Skeletal muscle satellite cell (primary cell): ENCODE measurements around the gene SLC26A8.
"Not testable (repeated sequence)": the region's sequence is repeated elsewhere in the genome, so short reads cannot be mapped to it uniquely, and the experiment has no call there.

Source experiments
- H3K27me3 ChIP-seq: 2 replicates; pipeline ENCODE4 v1.7.0; 2013; ENCODE audit warnings: low read length; ENCODE audit not compliant: control insufficient read depth, insufficient read depth
- H3K36me3 ChIP-seq: 2 replicates; pipeline ENCODE4 v1.7.0; 2013; ENCODE audit warnings: mild to moderate bottlenecking, control low read depth, low read length; ENCODE audit not compliant: insufficient read depth
- H3K4me1 ChIP-seq: 2 replicates; pipeline ENCODE4 v1.7.0; 2013; ENCODE audit warnings: low read length; ENCODE audit not compliant: control insufficient read depth, insufficient read depth
- H3K4me2 ChIP-seq: 2 replicates; pipeline ENCODE4 v1.7.0; 2013; ENCODE audit warnings: mild to moderate bottlenecking, low read length
- H3K4me3 ChIP-seq: 2 replicates; pipeline ENCODE4 v1.7.0; 2013; ENCODE audit warnings: low read length
- H3K9ac ChIP-seq: 2 replicates; pipeline ENCODE4 v1.7.0; 2013; ENCODE audit warnings: mild to moderate bottlenecking, low read depth, low read length, moderate library complexity
- H3K9me3 ChIP-seq: replicated peaks from 2 replicates; pipeline ENCODE4 v1.7.0; 2013; ENCODE audit warnings: mild to moderate bottlenecking, control low read depth, low read length

SLC26A8 gene

DNA sequence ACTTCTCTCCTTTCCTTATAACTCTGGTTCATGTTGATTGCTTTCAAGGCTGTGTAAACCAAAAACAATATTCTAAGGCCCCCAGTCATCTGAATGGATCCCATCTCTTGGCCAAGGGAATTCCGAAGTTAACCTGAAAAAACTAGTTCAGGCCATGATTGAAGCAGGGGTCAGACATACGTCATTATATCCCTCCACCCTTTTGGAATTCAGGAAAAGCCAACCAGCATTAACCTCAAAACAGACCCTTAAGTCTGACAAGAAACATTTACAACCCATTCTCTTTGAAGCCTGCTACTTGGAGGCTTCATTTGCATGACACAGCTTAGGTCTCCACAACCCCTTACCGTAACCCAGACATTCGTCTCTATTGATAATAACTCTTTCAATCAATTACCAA is 39.7 kb downstream of the SLC26A8 start:
- no peak overlapping the region for H3K9ac ChIP-seq
- no peak overlapping the region for H3K4me2 ChIP-seq
- H3K4me1 ChIP-seq: no peaks in the 10 kb centered on the region
- H3K9me3 ChIP-seq: no peaks in the 10 kb centered on the region
- no peak overlapping the region for H3K4me3 ChIP-seq
- no peaks in the 10 kb centered on the region for H3K36me3 ChIP-seq
- peaks cover 21% of the 10 kb centered on the region for H3K27me3 ChIP-seq

- no peaks in the 10 kb centered on the region for H3K9me3 ChIP-seq
- H3K4me3 ChIP-seq: no peak overlapping the region
- H3K36me3 ChIP-seq: no peaks in the 10 kb centered on the region
- H3K9ac ChIP-seq: no peak overlapping the region
- no peak overlapping the region for H3K4me2 ChIP-seq
- no peaks in the 10 kb centered on the region for H3K4me1 ChIP-seq
- H3K27me3 ChIP-seq: peaks cover 27% of the 10 kb centered on the region
These were observed 43.3 kb downstream of the SLC26A8 start for GRCh38 chr6:35980991-35981645.

GRCh38 chr6:35980126-35980525 is 44.3 kb downstream of the SLC26A8 start:
- not testable (repeated sequence) for H3K4me3 ChIP-seq, H3K9me3 ChIP-seq, H3K4me2 ChIP-seq, H3K4me1 ChIP-seq, H3K9ac ChIP-seq, H3K36me3 ChIP-seq
- peaks cover 27% of the 10 kb centered on the region for H3K27me3 ChIP-seq

GRCh38 chr6:35977308-35977707 is 47.1 kb downstream of the SLC26A8 start:
- no peak overlapping the region for H3K4me2 ChIP-seq
- no peaks in the 10 kb centered on the region for H3K36me3 ChIP-seq
- H3K4me3 ChIP-seq: no peak overlapping the region
- H3K4me1 ChIP-seq: no peaks in the 10 kb centered on the region
- H3K9me3 ChIP-seq: no peaks in the 10 kb centered on the region
- H3K9ac ChIP-seq: no peak overlapping the region
- H3K27me3 ChIP-seq: peaks cover 15% of the 10 kb centered on the region

- Histone ChIP-seq H3K4me2 (no peak overlapping the region), H3K4me3 (no peak overlapping the region), H3K4me1 (peaks cover 3% of the 10 kb centered on the region), H3K27me3 (peaks cover 4% of the 10 kb centered on the region), H3K9me3 (no peaks in the 10 kb centered on the region), H3K36me3 (no peaks in the 10 kb centered on the region), H3K9ac (no peak overlapping the region)
These were observed 50.7 kb downstream of the SLC26A8 start for GRCh38 chr6:35973670-35974222.

- peaks cover 4% of the 10 kb centered on the region for H3K27me3 ChIP-seq
- no peak overlapping the region for H3K9ac ChIP-seq
- H3K4me2 ChIP-seq: no peak overlapping the region
- H3K4me1 ChIP-seq: peaks cover 3% of the 10 kb centered on the region
- H3K36me3 ChIP-seq: no peaks in the 10 kb centered on the region
- no peak overlapping the region for H3K4me3 ChIP-seq
- H3K9me3 ChIP-seq: no peaks in the 10 kb centered on the region
These were observed 51.7 kb downstream of the SLC26A8 start for GRCh38 chr6:35972471-35973367.

GRCh38 chr6:35970181-35970580 is 54.3 kb downstream of the SLC26A8 start:
- Histone ChIP-seq H3K9me3 (no peaks in the 10 kb centered on the region), H3K27me3 (peaks cover 4% of the 10 kb centered on the region), H3K4me1 (peaks cover 3% of the 10 kb centered on the region), H3K4me2 (no peak overlapping the region), H3K9ac (no peak overlapping the region), H3K36me3 (no peaks in the 10 kb centered on the region), H3K4me3 (no peak overlapping the region)

- Histone ChIP-seq H3K4me1 (peaks cover 3% of the 10 kb centered on the region), H3K4me3 (no peak overlapping the region), H3K27me3 (peaks cover 4% of the 10 kb centered on the region), H3K4me2 (no peak overlapping the region), H3K36me3 (no peaks in the 10 kb centered on the region), H3K9me3 (no peaks in the 10 kb centered on the region), H3K9ac (no peak overlapping the region)
These were observed 54.8 kb downstream of the SLC26A8 start for GRCh38 chr6:35969646-35970045.

GRCh38 chr6:35968821-35969220 is 55.6 kb downstream of the SLC26A8 start:
- H3K4me3 ChIP-seq: no peak overlapping the region
- H3K36me3 ChIP-seq: no peaks in the 10 kb centered on the region
- no peaks in the 10 kb centered on the region for H3K9me3 ChIP-seq
- H3K27me3 ChIP-seq: peaks cover 4% of the 10 kb centered on the region
- no peak overlapping the region for H3K9ac ChIP-seq
- H3K4me1 ChIP-seq: peaks cover 3% of the 10 kb centered on the region
- no peak overlapping the region for H3K4me2 ChIP-seq

DNA sequence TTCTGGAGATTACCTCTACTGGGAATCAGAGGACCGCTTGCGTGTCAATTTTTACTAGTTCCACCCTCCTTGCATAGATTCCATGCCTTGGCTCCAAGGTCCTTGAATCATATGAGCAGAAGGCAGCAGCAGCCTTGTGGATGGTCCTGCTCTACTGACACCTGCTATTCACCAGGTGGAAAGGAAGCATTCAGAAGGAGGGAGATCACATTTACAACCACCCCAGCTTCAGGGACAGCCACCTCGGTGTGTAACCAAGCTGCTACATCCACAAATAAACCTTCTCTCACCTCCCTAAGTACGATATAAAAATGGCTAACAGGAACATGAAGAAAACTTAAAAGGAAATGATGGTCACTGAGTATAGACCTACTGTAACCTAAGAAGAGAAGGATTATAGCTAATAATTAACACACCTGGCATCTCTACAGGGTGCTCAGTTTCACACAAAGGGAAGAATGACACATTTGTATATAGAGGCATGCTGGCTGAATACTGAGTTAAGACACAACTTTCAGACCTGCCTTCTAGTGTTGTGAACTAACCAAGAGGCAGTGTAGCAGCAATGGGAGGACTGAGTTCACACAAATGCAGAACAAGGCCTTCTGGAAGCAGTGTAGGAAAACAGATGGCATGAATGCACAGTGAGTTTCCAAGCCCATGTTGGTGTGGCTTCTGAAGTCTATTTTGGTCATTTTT is 57.2 kb downstream of the SLC26A8 start:
- H3K27me3 ChIP-seq: peaks cover 12% of the 10 kb centered on the region
- H3K9me3 ChIP-seq: no peaks in the 10 kb centered on the region
- peaks cover 3% of the 10 kb centered on the region for H3K4me1 ChIP-seq
- no peak overlapping the region for H3K4me3 ChIP-seq
- H3K9ac ChIP-seq: no peak overlapping the region
- H3K36me3 ChIP-seq: no peaks in the 10 kb centered on the region
- no peak overlapping the region for H3K4me2 ChIP-seq

DNA sequence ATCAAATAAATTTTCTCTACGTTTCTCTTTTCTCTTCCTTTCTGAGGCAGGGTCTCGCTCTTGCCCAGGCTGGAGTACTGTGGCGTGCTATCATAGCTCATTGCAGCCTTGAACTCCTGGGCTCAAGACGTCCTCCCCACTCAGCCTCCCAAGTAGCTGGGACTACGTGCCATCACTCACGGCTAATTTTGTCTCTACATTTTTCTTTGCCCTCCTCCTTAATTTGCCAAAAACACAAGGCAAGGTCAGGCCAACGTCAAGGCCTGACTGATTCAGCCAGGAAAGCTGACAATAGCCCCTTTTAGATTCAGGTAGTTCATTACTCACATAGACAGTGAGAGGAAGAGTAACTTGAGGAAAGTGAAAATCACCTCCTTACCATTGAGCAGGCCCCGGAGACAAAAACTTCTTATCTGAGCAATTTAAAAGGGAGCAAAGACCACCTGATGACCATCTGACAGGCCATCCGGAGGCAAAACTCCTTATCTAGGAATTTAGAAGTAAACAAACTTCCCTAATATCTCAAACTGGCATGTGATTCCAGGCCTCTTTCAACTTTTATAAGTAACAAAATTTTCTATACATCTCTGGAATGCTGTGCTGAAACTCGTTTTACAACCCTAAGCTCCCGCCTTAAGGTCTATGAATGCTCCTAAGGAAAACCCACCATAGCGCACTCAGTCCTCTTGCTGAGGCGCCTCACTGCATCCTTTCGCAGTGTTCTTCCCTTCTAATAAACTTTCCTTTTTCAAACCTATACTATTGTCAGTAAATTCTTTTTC is 61.5 kb downstream of the SLC26A8 start:
- no peaks in the 10 kb centered on the region for H3K4me1 ChIP-seq

More for the DNA sequence above, 61.5 kb downstream of the SLC26A8 start:
- no peaks in the 10 kb centered on the region for H3K36me3 ChIP-seq
- no peaks in the 10 kb centered on the region for H3K9me3 ChIP-seq
- H3K4me3 ChIP-seq: no peak overlapping the region
- H3K9ac ChIP-seq: no peak overlapping the region
- peaks cover 39% of the 10 kb centered on the region for H3K27me3 ChIP-seq
- H3K4me2 ChIP-seq: no peak overlapping the region
